HG02884 (cell line): ENCODE results near the gene ELMO1.
A peak's percentile ranks its signal among the peaks of the same experiment; 100 is the strongest.

Experiments
- ATAC-seq: cut with Tn5 transposase; IDR thresholded peaks from one replicate; pipeline ENCODE4 v1.9.1; 2021; ENCODE audit warnings: mild to moderate bottlenecking, moderate library complexity; ENCODE audit not compliant: unreplicated experiment

ELMO1 gene

DNA sequence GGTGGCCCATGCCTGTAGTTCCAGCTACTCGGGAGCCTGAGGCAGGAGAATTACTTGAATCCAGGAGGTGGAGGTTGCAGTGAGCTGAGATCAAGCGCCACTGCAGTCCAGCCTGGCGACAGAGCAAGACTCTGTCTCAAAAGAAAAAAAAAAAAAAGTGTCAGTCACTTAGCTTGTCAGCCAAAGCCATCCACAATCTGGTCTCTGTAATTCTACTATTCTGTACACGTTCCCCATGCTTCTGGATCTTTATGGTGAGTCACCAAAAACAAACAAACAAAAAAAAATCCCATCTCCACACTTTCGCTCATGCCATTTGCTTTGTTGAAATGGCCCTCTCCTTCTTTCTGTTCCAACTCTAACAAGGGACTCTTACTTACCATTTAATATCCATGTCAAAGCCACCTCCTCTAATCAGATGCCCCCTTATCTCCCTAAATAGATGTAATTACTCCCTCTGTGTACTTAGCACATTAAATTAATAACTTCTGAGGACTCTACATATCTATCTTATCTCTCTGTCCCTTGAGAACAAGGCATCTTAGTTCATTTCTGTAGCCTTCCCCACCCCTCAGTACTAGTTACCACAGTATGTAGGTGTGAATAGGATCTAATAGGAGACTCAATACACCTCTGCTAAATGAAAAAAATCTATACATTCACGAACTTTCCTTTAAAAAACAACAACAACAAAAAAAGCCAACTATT is 128.4 kb downstream of the ELMO1 start:
- no peak for ATAC-seq

GRCh38 chr7:37318541-37318940 is 130.1 kb downstream of the ELMO1 start:
- ATAC-seq = no peak

- ATAC-seq = no peak
Measured at GRCh38 chr7:37315772-37316715, 132.6 kb downstream of the ELMO1 start.

DNA sequence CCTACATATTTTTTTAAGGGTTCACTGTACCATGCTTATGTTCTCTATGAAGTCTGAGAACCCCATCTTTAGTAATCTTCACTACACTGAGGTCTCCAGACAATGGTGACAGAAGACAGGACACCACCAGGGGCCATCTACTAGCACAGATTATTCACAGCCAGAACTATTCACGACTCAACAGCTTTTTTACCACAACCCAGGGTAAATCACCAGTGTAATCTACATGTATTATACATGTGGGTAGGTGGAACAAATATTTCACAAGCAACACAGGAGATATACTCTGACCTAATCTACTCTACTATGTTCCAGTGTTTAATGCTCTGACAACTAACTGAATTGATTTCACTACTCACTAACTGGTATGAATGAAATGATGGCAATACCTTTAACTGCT is 136.1 kb downstream of the ELMO1 start:
- no peak for ATAC-seq

- ATAC-seq = no peak
Measured at GRCh38 chr7:37311355-37311754, 137.3 kb downstream of the ELMO1 start.

- no peak for ATAC-seq
Measured at GRCh38 chr7:37310327-37311080, 138.2 kb downstream of the ELMO1 start.

DNA sequence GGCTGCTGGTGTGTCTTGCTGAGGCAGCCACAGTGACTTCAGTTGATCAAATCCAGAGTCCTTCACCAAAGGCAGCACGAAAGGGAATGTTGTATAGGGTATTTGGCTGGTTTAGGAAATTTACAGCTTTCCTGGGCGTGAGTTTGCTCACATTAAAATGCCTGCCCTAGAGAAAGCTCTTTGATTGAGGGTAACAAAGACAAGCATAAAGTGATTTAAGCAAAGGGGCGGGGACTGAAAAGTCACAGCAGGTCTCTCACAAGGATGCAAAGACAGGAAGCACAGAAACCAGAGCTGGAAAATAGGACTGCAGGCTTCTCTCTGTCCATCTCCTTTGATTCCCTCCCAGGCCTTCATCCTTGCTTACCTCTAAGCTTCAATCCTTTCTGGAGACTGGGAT is 139.2 kb downstream of the ELMO1 start:
- no peak for ATAC-seq

DNA sequence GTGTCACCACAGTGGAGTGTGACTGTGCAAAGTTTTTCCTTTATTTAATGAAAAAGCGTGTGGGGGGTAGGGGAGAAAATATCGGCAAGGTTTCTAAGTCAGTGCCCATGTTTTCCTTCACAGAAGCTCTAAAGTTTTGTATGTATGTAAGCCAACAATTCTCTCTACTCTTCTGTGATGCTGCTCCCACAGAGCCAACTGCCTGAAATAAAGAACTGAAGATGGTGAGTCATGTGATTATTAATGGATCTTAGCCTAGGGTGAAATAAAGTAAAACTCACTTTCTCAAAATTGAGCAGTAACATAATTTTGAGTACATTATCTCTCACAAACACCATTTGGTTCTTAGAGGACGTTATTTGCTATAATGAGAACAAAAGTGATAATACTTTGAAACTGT is 143.7 kb downstream of the ELMO1 start:
- no peak for ATAC-seq

DNA sequence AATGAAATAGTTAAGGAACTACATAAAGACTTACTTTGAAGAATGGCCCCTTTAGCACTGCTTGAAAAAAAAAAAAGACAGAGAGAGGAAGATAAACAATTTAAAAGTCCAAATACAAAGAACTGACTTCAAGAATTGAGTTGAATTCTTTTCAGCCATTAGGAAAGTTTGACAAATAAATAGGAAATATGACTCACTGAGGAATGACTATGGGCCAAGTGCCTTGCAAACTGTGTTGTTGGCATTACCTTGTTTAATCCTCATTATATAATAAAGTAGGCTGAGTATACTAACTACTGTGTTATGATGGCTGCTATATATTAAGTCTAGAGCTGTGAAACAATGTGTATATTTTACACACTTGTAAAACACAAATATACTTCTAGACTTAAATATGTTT is 151.1 kb downstream of the ELMO1 start:
- no peak for ATAC-seq

GRCh38 chr7:37295401-37295800 is 153.3 kb downstream of the ELMO1 start:
- no peak for ATAC-seq

DNA sequence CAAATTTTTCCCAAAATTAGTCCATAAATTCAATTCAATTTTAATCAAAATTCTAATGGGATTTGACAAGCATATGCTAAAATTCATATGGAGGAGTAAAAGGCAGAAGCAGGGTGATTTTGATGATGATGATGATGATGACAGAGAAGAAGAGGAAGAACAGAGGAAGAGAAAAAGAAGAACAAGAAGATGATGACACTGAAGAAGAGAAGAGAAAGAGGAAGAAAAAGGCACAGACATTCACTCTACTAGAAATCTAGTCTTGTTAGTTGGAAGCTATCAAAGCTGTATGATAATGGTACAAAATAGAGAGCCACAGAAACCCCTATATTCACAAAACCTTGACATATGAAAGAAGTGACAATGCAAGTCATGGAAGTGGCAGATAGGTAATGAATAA is 157.9 kb downstream of the ELMO1 start:
- no peak for ATAC-seq

DNA sequence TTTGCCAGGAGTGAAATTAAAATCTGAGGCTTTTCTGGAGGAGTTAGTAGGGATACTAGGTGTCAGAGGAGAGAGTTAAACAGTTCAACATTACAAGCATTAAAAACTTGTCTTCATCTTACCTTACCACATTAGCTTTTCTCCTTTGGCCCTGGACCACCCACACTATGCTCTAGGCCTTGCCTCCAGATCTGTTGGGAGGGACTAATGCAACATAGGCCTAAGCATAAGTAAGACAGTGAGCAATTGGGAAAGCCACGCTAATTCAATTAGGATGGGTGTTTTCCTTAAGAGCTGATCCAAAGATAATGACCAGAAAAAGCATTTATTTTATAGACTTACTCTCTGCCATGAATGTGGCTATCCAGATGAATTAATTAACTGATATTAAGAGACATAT is 158.9 kb downstream of the ELMO1 start:
- no peak for ATAC-seq

GRCh38 chr7:37289367-37289766 is 159.3 kb downstream of the ELMO1 start:
- ATAC-seq = no peak

DNA sequence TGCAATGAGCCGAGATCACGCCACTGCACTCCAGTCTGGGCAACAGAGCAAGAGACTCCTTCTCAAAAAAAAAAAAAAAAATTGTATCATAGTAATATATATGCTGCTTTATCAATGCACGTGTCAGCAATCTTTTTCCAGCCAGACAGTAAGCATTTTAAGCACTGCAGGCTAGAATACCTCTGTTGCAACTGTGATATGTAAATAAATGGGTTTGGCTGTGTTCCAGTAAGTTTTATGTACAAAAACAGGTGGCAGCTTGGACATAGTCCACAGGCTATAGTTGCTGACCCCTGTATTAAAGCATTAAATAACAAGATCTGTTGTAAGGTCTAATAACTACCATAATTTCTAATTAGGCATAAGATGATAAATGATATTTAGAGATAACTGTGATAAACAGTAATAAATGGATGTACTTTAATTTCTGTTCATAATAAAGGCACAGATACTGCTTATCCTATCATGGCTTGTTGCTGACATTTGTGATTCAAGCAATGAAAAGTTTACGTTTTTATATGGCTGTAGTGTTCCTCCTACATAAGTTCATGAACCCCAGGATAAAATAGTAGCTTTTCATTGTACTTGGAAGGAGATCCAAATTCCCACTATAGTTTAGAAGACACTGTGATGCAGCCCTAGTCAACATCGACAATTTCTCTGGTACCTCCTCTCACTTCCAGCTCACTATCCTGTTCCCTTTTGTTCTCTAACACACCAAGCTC is 161.4 kb downstream of the ELMO1 start:
- ATAC-seq = peak; percentile 57

GRCh38 chr7:37286454-37286832 is 162.2 kb downstream of the ELMO1 start:
- ATAC-seq = no peak

GRCh38 chr7:37285706-37286453 is 162.8 kb downstream of the ELMO1 start:
- no peak for ATAC-seq

GRCh38 chr7:37284805-37285231 is 163.8 kb downstream of the ELMO1 start:
- no peak for ATAC-seq

DNA sequence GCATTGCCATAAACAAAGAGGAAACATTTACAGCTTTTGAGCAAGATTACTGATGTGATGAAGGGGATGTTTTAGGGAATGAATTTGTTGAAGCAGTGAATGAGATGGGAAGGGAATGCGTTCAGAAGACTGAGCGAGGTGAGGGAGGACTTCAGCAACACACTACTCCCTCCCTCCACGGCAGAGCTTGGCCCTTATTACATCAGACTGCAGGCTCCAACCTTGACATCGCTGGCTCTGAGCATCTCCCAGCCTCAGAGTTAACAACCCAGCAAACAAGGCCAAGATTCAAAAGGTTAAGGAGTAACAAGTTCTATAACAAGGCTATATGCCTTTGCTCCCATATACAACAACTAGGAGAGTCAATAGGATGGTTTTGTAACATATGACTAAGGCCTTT is 164.4 kb downstream of the ELMO1 start:
- ATAC-seq = no peak

GRCh38 chr7:37283716-37284115 is 164.9 kb downstream of the ELMO1 start:
- no peak for ATAC-seq

GRCh38 chr7:37282927-37283326 is 165.7 kb downstream of the ELMO1 start:
- ATAC-seq = no peak
